ENCODE results near the gene COL13A1. TPM values are rescaled to one million over a fixed set of nuclear protein-coding genes. Genes with fewer than 3 reads are reported as not detected.

The COL13A1 gene
- total RNA-seq, 4 donors from 2014 or later = 0.30 to 2.0 (median 0.86) TPM

DNA sequence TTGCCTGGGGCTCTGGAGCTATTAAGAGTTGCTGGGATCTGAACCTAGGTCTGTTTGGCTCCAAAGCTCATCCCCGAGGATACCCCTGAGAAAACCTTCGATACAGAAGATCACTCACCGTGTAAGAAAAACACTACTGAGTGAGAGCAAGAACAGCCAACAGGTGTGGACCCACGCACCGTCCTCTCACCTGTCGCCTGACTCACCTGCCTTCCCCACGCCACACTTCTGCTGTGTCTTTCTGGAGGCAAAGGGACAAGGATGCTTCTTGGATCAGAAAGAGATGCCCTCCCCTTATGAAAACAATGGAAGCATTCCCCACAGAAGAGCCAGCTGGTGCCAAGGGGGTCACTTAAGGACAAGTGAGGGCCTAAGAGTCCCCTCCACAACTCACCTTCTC lies 46.7 kb downstream of the COL13A1 start:
- Histone ChIP-seq H3K27me3 (peaks cover 0 to 19% of the 10 kb centered on the region in 2 donors), H3K4me3 (no peak overlapping the region), H3K27ac (no peak overlapping the region), H3K9me3 (no peaks in the 10 kb centered on the region), H3K36me3 (no peaks in the 10 kb centered on the region), H3K4me1 (no peaks in the 10 kb centered on the region)
- no peak for DNase-seq (ENCODE audit: low spot score in 2 of 2)
- 90 to 93% methylated on average over 7 of the region's 7 CpGs for WGBS, 2 donors
- TF ChIP-seq, protein P1, sequence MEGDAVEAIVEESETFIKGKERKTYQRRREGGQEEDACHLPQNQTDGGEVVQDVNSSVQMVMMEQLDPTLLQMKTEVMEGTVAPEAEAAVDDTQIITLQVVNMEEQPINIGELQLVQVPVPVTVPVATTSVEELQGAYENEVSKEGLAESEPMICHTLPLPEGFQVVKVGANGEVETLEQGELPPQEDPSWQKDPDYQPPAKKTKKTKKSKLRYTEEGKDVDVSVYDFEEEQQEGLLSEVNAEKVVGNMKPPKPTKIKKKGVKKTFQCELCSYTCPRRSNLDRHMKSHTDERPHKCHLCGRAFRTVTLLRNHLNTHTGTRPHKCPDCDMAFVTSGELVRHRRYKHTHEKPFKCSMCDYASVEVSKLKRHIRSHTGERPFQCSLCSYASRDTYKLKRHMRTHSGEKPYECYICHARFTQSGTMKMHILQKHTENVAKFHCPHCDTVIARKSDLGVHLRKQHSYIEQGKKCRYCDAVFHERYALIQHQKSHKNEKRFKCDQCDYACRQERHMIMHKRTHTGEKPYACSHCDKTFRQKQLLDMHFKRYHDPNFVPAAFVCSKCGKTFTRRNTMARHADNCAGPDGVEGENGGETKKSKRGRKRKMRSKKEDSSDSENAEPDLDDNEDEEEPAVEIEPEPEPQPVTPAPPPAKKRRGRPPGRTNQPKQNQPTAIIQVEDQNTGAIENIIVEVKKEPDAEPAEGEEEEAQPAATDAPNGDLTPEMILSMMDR (IDR thresholded peaks at IDR 0.05) = no peak
- TF ChIP-seq EP300 (IDR thresholded peaks at IDR 0.05) = no peak
- no peak for TF ChIP-seq POLR2A (IDR thresholded peaks at IDR 0.05)

DNA sequence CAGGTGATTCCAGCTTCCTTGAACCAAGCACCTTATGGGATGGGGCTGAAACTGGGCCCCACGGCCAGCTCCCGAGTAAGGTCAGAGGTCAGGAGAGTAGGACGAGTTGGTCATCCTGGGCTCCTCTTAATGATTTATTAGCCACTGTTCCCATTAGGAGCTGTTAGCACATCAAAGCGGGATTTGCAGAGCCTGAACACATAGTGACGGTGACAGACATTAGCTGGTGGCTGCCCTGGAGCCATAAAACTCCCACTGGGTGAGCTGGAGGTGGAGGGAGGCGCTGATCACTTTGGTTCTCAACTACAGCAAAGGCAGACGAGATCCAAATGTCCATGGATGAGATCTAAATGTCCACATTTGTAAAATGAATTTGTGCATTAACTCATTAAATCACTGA lies 48.1 kb downstream of the COL13A1 start:
- Histone ChIP-seq H3K4me1 (no peaks in the 10 kb centered on the region), H3K4me3 (no peak overlapping the region), H3K36me3 (no peaks in the 10 kb centered on the region), H3K27ac (no peak overlapping the region), H3K27me3 (peaks cover 0 to 19% of the 10 kb centered on the region in 2 donors), H3K9me3 (no peaks in the 10 kb centered on the region)
- 69 to 75% methylated on average over 7 of the region's 7 CpGs for WGBS, 2 donors
- no peak for DNase-seq (ENCODE audit: low spot score in 2 of 2)
- TF ChIP-seq, protein P1 (IDR thresholded peaks at IDR 0.05) = no peak
- TF ChIP-seq POLR2A (IDR thresholded peaks at IDR 0.05) = no peak
- no peak for TF ChIP-seq EP300 (IDR thresholded peaks at IDR 0.05)

DNA sequence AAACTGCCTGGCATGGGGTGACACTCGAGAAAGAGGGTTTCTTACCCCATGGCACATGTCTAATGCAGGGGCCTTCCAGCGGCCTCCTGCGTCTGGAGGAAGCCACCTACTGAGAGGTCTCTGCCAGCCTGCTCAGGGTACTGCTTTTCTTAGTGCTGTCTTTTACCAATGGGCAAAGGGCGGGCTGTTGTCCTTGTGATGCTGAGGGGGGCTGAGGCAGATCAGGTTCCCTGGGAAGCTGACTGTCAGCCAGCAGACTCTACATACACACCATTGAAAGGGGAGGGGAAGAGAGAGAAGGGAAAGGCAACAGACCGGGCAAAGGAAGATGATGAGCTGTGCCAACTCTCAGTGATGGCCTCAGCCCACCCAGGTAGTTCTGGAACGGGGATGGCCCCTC lies 48.7 kb downstream of the COL13A1 start:
- Histone ChIP-seq H3K27me3 (peaks cover 0 to 17% of the 10 kb centered on the region in 2 donors), H3K27ac (no peak overlapping the region), H3K36me3 (no peaks in the 10 kb centered on the region), H3K4me3 (no peak overlapping the region), H3K9me3 (no peaks in the 10 kb centered on the region), H3K4me1 (no peaks in the 10 kb centered on the region)
- DNase-seq (ENCODE audit: low spot score in 2 of 2) = no peak
- TF ChIP-seq, protein P1 (IDR thresholded peaks at IDR 0.05) = no peak
- TF ChIP-seq EP300 (IDR thresholded peaks at IDR 0.05) (no peak), POLR2A (IDR thresholded peaks at IDR 0.05) (no peak)
- 67 to 76% methylated on average over 5 to 6 of the region's 6 CpGs for WGBS, 2 donors

DNA sequence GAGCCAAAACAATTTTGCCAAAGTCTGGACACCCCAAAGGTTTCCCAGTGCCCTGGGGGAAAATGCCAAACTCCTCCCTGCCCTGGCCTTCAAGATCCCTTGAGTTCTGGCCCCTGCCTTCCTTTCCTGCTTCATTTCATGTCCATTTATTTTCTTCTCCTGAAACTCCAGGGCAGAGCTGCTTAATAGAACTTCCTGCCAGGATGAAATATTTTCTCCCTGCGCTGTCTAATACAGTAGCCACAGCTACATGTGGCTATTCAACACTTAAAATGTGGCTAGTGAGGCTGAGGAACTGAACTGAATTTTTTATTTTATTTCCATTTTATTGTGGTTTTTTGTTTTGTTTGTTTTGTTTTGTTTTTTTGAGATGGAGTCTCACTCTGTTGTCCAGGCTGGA lies 49.6 kb downstream of the COL13A1 start:
- TF ChIP-seq, protein P1 (IDR thresholded peaks at IDR 0.05) = no peak
- no peak for TF ChIP-seq EP300 (IDR thresholded peaks at IDR 0.05)
- TF ChIP-seq POLR2A (IDR thresholded peaks at IDR 0.05) = no peak
- 61 to 67% methylated on average over 1 of the region's 1 CpG for WGBS, 2 donors
- H3K9me3 ChIP-seq = no peaks in the 10 kb centered on the region

DNA sequence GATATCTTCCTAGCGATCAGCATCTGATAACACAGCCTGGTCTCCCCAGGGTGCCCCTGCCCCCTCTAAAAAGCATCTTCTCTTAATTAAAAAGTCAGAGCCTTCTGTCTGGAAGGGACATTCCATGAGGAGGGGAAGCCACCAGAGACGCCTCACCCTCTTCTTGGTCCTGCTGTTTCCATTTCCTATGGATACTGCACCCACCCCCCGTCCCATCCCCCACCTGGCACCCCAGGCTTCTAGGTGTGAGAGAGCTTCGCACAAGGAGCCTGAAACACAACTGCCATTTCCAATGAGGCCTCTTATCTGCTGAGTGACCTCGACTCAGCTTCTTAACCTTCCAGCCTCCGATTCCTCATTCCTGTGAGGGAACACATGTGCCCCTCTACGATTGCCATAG lies 51.4 kb downstream of the COL13A1 start:
- Histone ChIP-seq H3K4me1 (no peaks in the 10 kb centered on the region), H3K4me3 (no peak overlapping the region), H3K9me3 (no peaks in the 10 kb centered on the region), H3K27me3 (no peaks in the 10 kb centered on the region), H3K27ac (no peak overlapping the region), H3K36me3 (no peaks in the 10 kb centered on the region)
- TF ChIP-seq, protein P1 (IDR thresholded peaks at IDR 0.05) = no peak
- TF ChIP-seq EP300 (IDR thresholded peaks at IDR 0.05) (no peak), POLR2A (IDR thresholded peaks at IDR 0.05) (no peak)
- no peak for DNase-seq (ENCODE audit: low spot score in 2 of 2)
- WGBS, 2 donors = 39 to 53% methylated on average over 7 of the region's 7 CpGs

More for the DNA sequence above, 49.6 kb downstream of the COL13A1 start:
- DNase-seq (ENCODE audit: low spot score in 2 of 2) = no peak
- Histone ChIP-seq H3K4me1 (no peaks in the 10 kb centered on the region), H3K27me3 (peaks cover 0 to 8% of the 10 kb centered on the region in 2 donors), H3K36me3 (no peaks in the 10 kb centered on the region), H3K4me3 (no peak overlapping the region), H3K27ac (no peak overlapping the region)
